Nephron progenitor cell (in vitro differentiated cells): ENCODE data around the gene COL5A1.

ENCODE experiments used
- DNase-seq: peaks from one replicate; pipeline ENCODE4 v3.0.0; 2021
- H3K27ac Mint-ChIP-seq: 2 replicates; pipeline ENCODE4 v1.8.0; 2021; ENCODE audit warnings: mild to moderate bottlenecking, moderate library complexity, mixed read lengths
- H3K27me3 Mint-ChIP-seq: 2 replicates; pipeline ENCODE4 v1.8.0; 2021; ENCODE audit warnings: mild to moderate bottlenecking, low read depth, mixed read lengths; ENCODE audit not compliant: poor library complexity
- H3K36me3 Mint-ChIP-seq: 2 replicates; pipeline ENCODE4 v1.8.0; 2021; ENCODE audit warnings: low read depth, mixed read lengths
- H3K4me1 Mint-ChIP-seq: 2 replicates; pipeline ENCODE4 v1.8.0; 2021; ENCODE audit warnings: mixed read lengths
- H3K4me3 Mint-ChIP-seq: 2 replicates; pipeline ENCODE4 v1.8.0; 2021; ENCODE audit warnings: mild to moderate bottlenecking, moderate library complexity, mixed read lengths
- H3K9me3 Mint-ChIP-seq: 2 replicates; pipeline ENCODE4 v1.8.0; 2021; ENCODE audit warnings: mild to moderate bottlenecking, moderate library complexity, mixed read lengths
- CTCF ChIP-seq: fragments of 200-600 bp; sonication (generic); IDR thresholded peaks from 2 replicates; pipeline ENCODE4 v1.5.0; 2021; ENCODE audit warnings: antibody characterized with exemption

The COL5A1 gene

DNA sequence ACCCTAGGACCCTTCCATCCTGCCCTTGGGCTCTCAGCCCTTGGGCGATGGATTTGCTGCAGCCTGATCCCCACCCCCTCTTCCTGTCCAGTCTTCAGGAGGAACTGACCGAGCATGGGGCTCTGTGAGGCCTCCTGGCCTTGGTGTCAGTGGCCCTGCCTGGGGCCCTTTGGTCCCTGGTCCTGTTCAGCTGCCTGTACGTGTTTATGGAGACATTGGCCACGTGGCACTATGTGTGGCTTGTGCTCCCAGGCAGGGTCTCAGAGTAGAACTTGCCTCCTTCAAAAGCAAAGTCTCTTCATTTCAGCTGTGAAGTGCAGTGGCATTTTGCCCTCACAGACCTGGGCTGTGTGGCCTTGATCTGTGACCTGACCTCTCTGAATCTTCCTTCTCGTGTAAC is 250.1 kb downstream of the COL5A1 start:
- H3K4me1 Mint-ChIP-seq: peaks cover 25% of the 10 kb centered on the region
- no peak for TF ChIP-seq CTCF
- H3K9me3 Mint-ChIP-seq: peaks cover 26% of the 10 kb centered on the region
- no peak for DNase-seq
- H3K27me3 Mint-ChIP-seq: no peaks in the 10 kb centered on the region
- no peak overlapping the region for H3K4me3 Mint-ChIP-seq
- no peak overlapping the region for H3K27ac Mint-ChIP-seq
- no peaks in the 10 kb centered on the region for H3K36me3 Mint-ChIP-seq

DNA sequence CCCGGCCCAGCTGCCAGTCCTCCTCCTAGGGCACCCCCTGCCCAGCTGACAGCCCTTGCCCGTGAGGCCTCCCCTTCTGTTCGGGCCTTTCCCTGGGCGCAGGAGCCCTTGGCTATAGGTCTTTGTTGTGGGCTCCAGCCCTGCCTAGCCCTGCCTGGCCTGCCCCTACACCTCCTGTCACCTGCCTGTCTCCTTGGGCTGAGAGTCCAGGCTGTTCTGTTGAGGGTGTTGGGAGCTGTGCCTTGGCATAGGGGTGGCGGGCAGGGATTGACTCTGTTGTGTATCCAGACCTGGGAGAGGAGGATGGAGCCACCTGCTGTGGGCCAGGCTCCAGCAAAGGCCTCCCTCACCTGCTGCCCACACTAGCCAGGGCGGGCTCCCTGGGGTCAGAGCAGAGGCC is 250.6 kb downstream of the COL5A1 start:
- no peak for DNase-seq
- peaks cover 25% of the 10 kb centered on the region for H3K4me1 Mint-ChIP-seq
- TF ChIP-seq CTCF: no peak
- no peak overlapping the region for H3K27ac Mint-ChIP-seq
- H3K9me3 Mint-ChIP-seq: peaks cover 26% of the 10 kb centered on the region
- no peak overlapping the region for H3K4me3 Mint-ChIP-seq
- no peaks in the 10 kb centered on the region for H3K36me3 Mint-ChIP-seq
- no peaks in the 10 kb centered on the region for H3K27me3 Mint-ChIP-seq

DNA sequence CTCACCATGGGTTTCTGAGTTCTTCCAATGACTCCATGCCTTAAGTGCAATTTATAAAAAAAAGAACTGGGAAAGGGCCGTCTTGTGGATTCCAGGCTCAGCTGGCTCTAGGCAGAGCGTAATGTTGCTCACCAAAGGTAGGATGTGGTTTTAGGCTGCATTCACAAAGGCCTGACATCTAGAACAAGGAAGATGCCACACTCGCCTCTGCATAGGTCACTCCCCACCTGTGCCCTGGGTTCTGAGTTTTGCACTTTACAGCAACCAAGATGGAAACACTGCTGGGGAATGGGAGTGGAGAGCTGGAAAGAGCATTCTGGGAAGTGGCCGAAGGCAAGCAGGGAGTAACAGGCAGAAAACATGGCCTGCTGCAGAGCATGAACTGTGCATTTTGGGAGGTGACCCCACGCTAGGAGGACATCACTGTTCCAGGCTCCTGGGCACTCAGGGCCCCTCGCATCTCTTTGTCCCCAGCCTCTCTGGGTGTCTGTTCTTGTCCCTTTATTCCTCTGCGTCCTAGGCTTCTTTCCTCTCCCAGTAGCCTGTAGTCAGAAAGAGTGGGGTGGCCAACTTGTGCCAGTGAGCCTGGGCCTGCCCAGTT is 251.3 kb downstream of the COL5A1 start:
- H3K9me3 Mint-ChIP-seq: peaks cover 30% of the 10 kb centered on the region
- no peak for DNase-seq
- H3K4me3 Mint-ChIP-seq: no peak overlapping the region
- H3K36me3 Mint-ChIP-seq: no peaks in the 10 kb centered on the region
- H3K27me3 Mint-ChIP-seq: no peaks in the 10 kb centered on the region
- TF ChIP-seq CTCF: no peak
- H3K27ac Mint-ChIP-seq: no peak overlapping the region
- H3K4me1 Mint-ChIP-seq: peaks cover 21% of the 10 kb centered on the region
